Liver (tissue), 9 donors: ENCODE data around the gene MRPL54. TPM values are rescaled to one million over a fixed set of nuclear protein-coding genes. Genes with fewer than 3 reads are reported as not detected.

ENCODE experiments used
- DNase-seq: peaks from one replicate; pipeline ENCODE4 v3.0.0-alpha.2; 2017; ENCODE audit warnings: low spot score
- H3K27ac ChIP-seq, 2 donors: one replicate each; pipeline ENCODE4 v1.7.0; 2013; ENCODE audit warnings: inconsistent platforms in 2 of 2, low read length in 2 of 2, control low read depth in 1 of 2, low read depth in 1 of 2, mild to moderate bottlenecking in 1 of 2
- H3K27me3 ChIP-seq, 4 donors: one replicate each; pipeline versions ENCODE4 v1.6.1 to v1.7.0; 2013; ENCODE audit warnings: low read length in 3 of 4, inconsistent platforms in 1 of 4, mild to moderate bottlenecking in 1 of 4, moderate library complexity in 1 of 4; ENCODE audit not compliant: control insufficient read depth in 4 of 4, insufficient read depth in 4 of 4
- H3K36me3 ChIP-seq, 4 donors: one replicate each; pipeline versions ENCODE4 v1.6.1 to v1.7.0; 2013; ENCODE audit warnings: low read length in 3 of 4, mild to moderate bottlenecking in 3 of 4, low read depth in 1 of 4, moderate library complexity in 1 of 4; ENCODE audit not compliant: control insufficient read depth in 4 of 4, insufficient read depth in 3 of 4
- H3K4me1 ChIP-seq, 4 donors: one replicate each; pipeline versions ENCODE4 v1.6.1 to v1.7.0; 2013; ENCODE audit warnings: low read length in 3 of 4, mild to moderate bottlenecking in 3 of 4, moderate library complexity in 1 of 4; ENCODE audit not compliant: control insufficient read depth in 4 of 4, insufficient read depth in 4 of 4
- H3K4me3 ChIP-seq, 3 donors: one replicate each; pipeline versions ENCODE4 v1.6.1 to v1.7.0; 2013; ENCODE audit warnings: low read length in 3 of 3, control low read depth in 1 of 3, low read depth in 1 of 3, mild to moderate bottlenecking in 1 of 3
- H3K9ac ChIP-seq, 2 donors: one replicate each; pipeline ENCODE4 v1.7.0; 2013; ENCODE audit warnings: low read length in 2 of 2, mild to moderate bottlenecking in 2 of 2, moderate library complexity in 2 of 2, control low read depth in 1 of 2, low read depth in 1 of 2
- H3K9me3 ChIP-seq, 4 donors: one replicate each; pipeline versions ENCODE4 v1.6.1 to v1.7.0; 2013; ENCODE audit warnings: low read length in 3 of 4; ENCODE audit not compliant: control insufficient read depth in 4 of 4
- EGR1 ChIP-seq, 2 donors: IDR thresholded peaks; 2 replicates each; pipeline ENCODE4 v1.6.1; 2016 to 2018; ENCODE audit warnings: antibody characterized with exemption in 2 of 2, low read depth in 2 of 2
- FOXA1 ChIP-seq: IDR thresholded peaks from 2 replicates; pipeline ENCODE4 v1.6.1; 2016; ENCODE audit warnings: antibody characterized with exemption
- FOXA2 ChIP-seq: IDR thresholded peaks from 2 replicates; pipeline ENCODE4 v1.6.1; 2016; ENCODE audit warnings: antibody characterized with exemption
- GABPA ChIP-seq, 2 donors: IDR thresholded peaks in 1 of 2; conservative IDR thresholded peaks in 1 of 2; 2 replicates each; pipeline ENCODE4 v1.6.1; 2016; ENCODE audit warnings: antibody characterized with exemption in 2 of 2, mild to moderate bottlenecking in 1 of 2, moderate library complexity in 1 of 2
- HNF4A ChIP-seq, 2 donors: conservative IDR thresholded peaks; 2 replicates each; pipeline ENCODE4 v1.6.1; 2016; ENCODE audit warnings: antibody characterized with exemption in 2 of 2, mild to moderate bottlenecking in 2 of 2
- HNF4G ChIP-seq: IDR thresholded peaks from 2 replicates; pipeline ENCODE4 v1.6.1; 2016; ENCODE audit warnings: antibody characterized with exemption
- JUND ChIP-seq, 2 donors: IDR thresholded peaks; 2 replicates each; pipeline ENCODE4 v1.6.1; 2016; ENCODE audit warnings: antibody characterized with exemption in 2 of 2
- NR2F2 ChIP-seq: IDR thresholded peaks from 2 replicates; pipeline ENCODE4 v1.6.1; 2016; ENCODE audit warnings: antibody characterized with exemption
- RAD21 ChIP-seq, 2 donors: IDR thresholded peaks; 2 replicates each; pipeline ENCODE4 v1.6.1; 2016; ENCODE audit warnings: antibody characterized with exemption in 2 of 2, mild to moderate bottlenecking in 2 of 2
- RXRA ChIP-seq, 2 donors: IDR thresholded peaks; 2 replicates each; pipeline ENCODE4 v1.6.1; 2017 to 2018; ENCODE audit warnings: antibody characterized with exemption in 2 of 2, mild to moderate bottlenecking in 1 of 2
- SP1 ChIP-seq: IDR thresholded peaks from 2 replicates; pipeline ENCODE4 v1.6.1; 2018; ENCODE audit warnings: antibody characterized with exemption, mild to moderate bottlenecking
- TAF1 ChIP-seq: conservative IDR thresholded peaks from 2 replicates; pipeline ENCODE4 v1.6.1; 2016; ENCODE audit warnings: antibody characterized with exemption, mild to moderate bottlenecking
- YY1 ChIP-seq: IDR thresholded peaks from 2 replicates; pipeline ENCODE4 v1.6.1; 2016; ENCODE audit warnings: antibody characterized with exemption, mild to moderate bottlenecking
- WGBS: extraction: QIAGEN DNeasy Blood & Tissue Kit; methylation state at CpG from one replicate; pipeline ENCODE4 v1.1.7; 2013; 5-methylcytosine and 5-hydroxymethylcytosine counted together
- polyA plus RNA-seq, 2 donors: library from polyadenylated mRNA; stranded (reverse) in 1 of 2; unstranded in 1 of 2; fragments of 200-250 nt in 1 of 2; fragments of >200 nt in 1 of 2; fragmentation: Nextera tagmentation in 1 of 2; extraction: Ambion mirVana in 1 of 2; gene quantifications; one replicate each; pipeline versions ENCODE4 v1.2.1 to v1.2.3, GENCODE V29; 2013 to 2015
- total RNA-seq, 2 donors: library from RNA; depleted of rRNA; stranded (reverse); fragments of >200 nt; gene quantifications; one replicate each; pipeline ENCODE4 v1.2.3, GENCODE V29; 2014
- TF ChIP-seq, protein P1 (sequence below): IDR thresholded peaks from 2 replicates; pipeline ENCODE4 v1.6.1; 2016; ENCODE audit warnings: antibody characterized with exemption
- TF ChIP-seq, protein P2 (sequence below): IDR thresholded peaks from 2 replicates; pipeline ENCODE4 v1.6.1; 2016; ENCODE audit warnings: antibody characterized with exemption, mild to moderate bottlenecking
- TF ChIP-seq, protein P3 (sequence below): IDR thresholded peaks from 2 replicates; pipeline ENCODE4 v1.6.1; 2016; ENCODE audit warnings: antibody characterized with exemption
- donor health status: healthy.
- donor health status: healthy.
- donor health status: healthy.
- donor health status: healthy.
- donor health status: healthy.

Gene MRPL54
- total and polyA plus RNA-seq, 4 donors, result 25.1 to 109 (median 42.9) TPM

DNA sequence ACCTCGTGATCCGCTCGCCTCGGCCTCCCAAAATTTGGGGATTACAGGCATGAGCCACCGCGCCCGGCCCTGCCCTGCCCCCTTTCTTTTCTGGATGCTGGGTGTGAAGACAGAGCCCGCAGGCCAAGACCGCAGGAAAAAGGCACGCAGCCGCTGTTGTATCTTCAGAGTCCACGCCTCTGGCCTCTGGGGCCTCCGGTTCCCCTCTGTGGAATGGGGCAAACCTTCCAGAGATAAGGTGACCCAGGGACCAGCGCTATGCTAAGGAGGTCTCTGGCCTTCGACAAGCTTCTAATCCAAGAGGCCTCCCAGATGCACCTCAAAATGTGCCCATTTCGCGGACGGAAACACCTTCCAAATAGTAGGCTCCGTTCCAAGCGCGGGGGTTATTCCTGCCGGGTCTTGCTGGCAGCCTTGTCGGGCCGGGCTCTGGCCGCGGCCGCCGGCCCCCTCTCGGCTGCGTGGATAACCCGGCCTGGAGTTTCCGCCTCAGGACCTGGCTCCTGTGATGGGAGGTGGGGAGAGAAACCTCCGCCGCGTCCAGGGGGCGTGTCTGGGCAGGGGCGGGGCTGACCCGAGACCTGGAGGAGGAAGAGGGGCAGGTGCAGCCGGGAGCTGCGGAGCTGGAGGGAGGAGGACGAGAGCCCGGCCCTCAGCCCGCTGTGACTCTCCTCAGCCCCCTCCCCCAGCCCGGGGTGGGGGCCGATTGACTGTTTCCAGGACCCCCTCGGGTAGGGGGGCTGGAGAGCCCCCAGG, 41.2 kb upstream of the MRPL54 start:
- Histone ChIP-seq H3K9ac (no peak overlapping the region), H3K4me3 (peak overlapping the region in 1 of 3 donors; percentile 9), H3K36me3 (no peaks in the 10 kb centered on the region), H3K27me3 (no peaks in the 10 kb centered on the region), H3K4me1 (peaks cover 3 to 15% (median 12%) of the 10 kb centered on the region in 4 donors), H3K9me3 (no peaks in the 10 kb centered on the region), H3K27ac (no peak overlapping the region)
- TF ChIP-seq EGR1 (IDR thresholded peaks at IDR 0.05; ENCODE audit: low read depth in 2 of 2), result no peak
- TF ChIP-seq TAF1, result no peak
- TF ChIP-seq RXRA (IDR thresholded peaks at IDR 0.05), result peak in 1 of 2 donors; percentile 16
- TF ChIP-seq HNF4G, result no peak
- peak; percentile 61 for TF ChIP-seq YY1
- TF ChIP-seq, protein P1, sequence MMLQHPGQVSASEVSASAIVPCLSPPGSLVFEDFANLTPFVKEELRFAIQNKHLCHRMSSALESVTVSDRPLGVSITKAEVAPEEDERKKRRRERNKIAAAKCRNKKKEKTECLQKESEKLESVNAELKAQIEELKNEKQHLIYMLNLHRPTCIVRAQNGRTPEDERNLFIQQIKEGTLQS, result no peak
- no peak for TF ChIP-seq NR2F2
- peak; percentile 63 for TF ChIP-seq SP1
- peak in 1 of 2 donors; percentile 23 for TF ChIP-seq HNF4A (conservative IDR thresholded peaks at IDR 0.05)
- TF ChIP-seq, protein P2, sequence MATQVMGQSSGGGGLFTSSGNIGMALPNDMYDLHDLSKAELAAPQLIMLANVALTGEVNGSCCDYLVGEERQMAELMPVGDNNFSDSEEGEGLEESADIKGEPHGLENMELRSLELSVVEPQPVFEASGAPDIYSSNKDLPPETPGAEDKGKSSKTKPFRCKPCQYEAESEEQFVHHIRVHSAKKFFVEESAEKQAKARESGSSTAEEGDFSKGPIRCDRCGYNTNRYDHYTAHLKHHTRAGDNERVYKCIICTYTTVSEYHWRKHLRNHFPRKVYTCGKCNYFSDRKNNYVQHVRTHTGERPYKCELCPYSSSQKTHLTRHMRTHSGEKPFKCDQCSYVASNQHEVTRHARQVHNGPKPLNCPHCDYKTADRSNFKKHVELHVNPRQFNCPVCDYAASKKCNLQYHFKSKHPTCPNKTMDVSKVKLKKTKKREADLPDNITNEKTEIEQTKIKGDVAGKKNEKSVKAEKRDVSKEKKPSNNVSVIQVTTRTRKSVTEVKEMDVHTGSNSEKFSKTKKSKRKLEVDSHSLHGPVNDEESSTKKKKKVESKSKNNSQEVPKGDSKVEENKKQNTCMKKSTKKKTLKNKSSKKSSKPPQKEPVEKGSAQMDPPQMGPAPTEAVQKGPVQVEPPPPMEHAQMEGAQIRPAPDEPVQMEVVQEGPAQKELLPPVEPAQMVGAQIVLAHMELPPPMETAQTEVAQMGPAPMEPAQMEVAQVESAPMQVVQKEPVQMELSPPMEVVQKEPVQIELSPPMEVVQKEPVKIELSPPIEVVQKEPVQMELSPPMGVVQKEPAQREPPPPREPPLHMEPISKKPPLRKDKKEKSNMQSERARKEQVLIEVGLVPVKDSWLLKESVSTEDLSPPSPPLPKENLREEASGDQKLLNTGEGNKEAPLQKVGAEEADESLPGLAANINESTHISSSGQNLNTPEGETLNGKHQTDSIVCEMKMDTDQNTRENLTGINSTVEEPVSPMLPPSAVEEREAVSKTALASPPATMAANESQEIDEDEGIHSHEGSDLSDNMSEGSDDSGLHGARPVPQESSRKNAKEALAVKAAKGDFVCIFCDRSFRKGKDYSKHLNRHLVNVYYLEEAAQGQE, result no peak
- peak in 1 of 2 donors; percentile 27 for TF ChIP-seq RAD21 (IDR thresholded peaks at IDR 0.05)
- no peak for TF ChIP-seq FOXA2
- WGBS, result 25% methylated on average over 46 of the region's 46 CpGs
- peak; percentile 81 for DNase-seq

DNA sequence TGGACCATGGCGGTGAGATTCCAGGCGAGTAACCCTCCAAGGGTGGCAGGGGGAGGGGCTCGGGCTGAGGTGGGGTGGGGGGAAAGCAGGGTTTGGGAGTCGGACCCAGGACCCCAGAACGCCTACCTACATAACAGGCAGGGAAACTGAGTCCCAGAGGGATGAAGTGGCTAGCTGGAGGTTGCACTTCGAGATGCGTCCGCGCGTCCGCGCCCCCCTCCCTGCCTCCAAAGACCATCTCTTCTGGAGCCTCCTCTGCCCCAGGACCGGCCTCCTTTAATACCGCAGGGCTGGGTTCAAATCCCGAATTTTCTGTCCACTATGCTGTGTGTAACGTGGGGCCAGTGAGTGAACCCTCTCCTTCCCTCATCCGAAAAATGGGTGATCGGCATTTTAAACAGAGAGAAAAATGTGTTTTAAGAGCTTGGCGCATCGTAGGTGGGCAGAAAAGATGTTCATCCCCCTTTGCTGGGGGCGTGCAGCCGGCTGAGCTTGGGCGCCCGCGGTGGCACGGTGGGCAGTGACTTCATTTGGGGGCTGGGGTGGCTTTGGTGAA, 40.5 kb upstream of the MRPL54 start:
- TF ChIP-seq HNF4A (conservative IDR thresholded peaks at IDR 0.05) (no peak), JUND (IDR thresholded peaks at IDR 0.05) (no peak), EGR1 (IDR thresholded peaks at IDR 0.05; ENCODE audit: low read depth in 2 of 2) (no peak), TAF1 (no peak), FOXA1 (no peak), YY1 (no peak), HNF4G (no peak), GABPA (IDR thresholded peaks at IDR 0.05 in 1 of 2, conservative IDR thresholded peaks at IDR 0.05 in 1 of 2) (no peak), RXRA (IDR thresholded peaks at IDR 0.05) (no peak), RAD21 (IDR thresholded peaks at IDR 0.05) (no peak)
- TF ChIP-seq, protein P2, result no peak
- TF ChIP-seq, protein P1, result no peak
- TF ChIP-seq, protein P3, sequence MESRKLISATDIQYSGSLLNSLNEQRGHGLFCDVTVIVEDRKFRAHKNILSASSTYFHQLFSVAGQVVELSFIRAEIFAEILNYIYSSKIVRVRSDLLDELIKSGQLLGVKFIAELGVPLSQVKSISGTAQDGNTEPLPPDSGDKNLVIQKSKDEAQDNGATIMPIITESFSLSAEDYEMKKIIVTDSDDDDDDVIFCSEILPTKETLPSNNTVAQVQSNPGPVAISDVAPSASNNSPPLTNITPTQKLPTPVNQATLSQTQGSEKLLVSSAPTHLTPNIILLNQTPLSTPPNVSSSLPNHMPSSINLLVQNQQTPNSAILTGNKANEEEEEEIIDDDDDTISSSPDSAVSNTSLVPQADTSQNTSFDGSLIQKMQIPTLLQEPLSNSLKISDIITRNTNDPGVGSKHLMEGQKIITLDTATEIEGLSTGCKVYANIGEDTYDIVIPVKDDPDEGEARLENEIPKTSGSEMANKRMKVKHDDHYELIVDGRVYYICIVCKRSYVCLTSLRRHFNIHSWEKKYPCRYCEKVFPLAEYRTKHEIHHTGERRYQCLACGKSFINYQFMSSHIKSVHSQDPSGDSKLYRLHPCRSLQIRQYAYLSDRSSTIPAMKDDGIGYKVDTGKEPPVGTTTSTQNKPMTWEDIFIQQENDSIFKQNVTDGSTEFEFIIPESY, result no peak
- H3K27ac ChIP-seq, result no peak overlapping the region
- no peak overlapping the region for H3K9ac ChIP-seq
- DNase-seq, result no peak
- peak overlapping the region in 1 of 3 donors; percentile 9 for H3K4me3 ChIP-seq
- H3K4me1 ChIP-seq, result peaks cover 3 to 15% (median 12%) of the 10 kb centered on the region in 4 donors
- WGBS, result 30% methylated on average over 26 of the region's 26 CpGs
- no peaks in the 10 kb centered on the region for H3K9me3 ChIP-seq
- H3K36me3 ChIP-seq, result no peaks in the 10 kb centered on the region
- no peaks in the 10 kb centered on the region for H3K27me3 ChIP-seq
